ENCODE data around the gene PSMD13. TPM values are rescaled to one million over a fixed set of nuclear protein-coding genes. Genes with fewer than 3 reads are reported as not detected.

Gene PSMD13
- total and polyA plus RNA-seq, 2 of the 13 experiments (the other 11 are each of a cell fraction or from before 2014, with no cell fraction given): 83.0 to 117 TPM

DNA sequence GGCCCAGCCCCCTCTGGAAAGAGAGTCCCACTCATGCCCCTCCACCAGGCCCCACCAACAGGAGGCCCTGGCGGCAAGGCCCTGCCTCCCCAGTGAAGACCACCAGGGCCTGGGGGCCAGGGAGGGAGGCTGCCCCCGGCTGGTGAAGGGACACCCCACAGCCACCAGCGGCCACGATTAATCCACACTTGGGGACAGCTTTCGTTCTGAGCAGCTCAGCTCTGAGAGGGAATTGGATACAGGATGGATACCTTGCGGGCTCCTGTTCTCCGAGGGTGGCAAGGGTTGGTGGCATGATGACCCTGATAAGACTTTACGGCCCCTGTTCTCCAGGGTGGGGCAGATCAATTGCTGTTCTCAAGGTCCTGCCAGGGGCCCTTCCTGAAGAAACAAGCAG, 34.5 kb downstream of the PSMD13 start:
- no TSS peak for BruUV-seq (replicated peaks)
- intact Hi-C loops (cut with micrococcal nuclease; ENCODE audit: unreplicated experiment): no loop called here
- peaks cover 45% of the 10 kb centered on the region for H3K4me1 ChIP-seq (ENCODE audit: insufficient read depth, low read length)
- ChIA-PET CTCF (ENCODE audit: low intra/inter-chr PET ratio, low total read pairs) (no interaction called here), POLR2A (no interaction called here)
- ATAC-seq (no peak), FAIRE-seq (no peak), DNase-seq (ENCODE audit: low spot score) (no peak)
- H3K9ac ChIP-seq (ENCODE audit: insufficient read depth, low read depth, low read length): no peak overlapping the region
- no peaks in the 10 kb centered on the region for H4K20me1 ChIP-seq (ENCODE audit: insufficient read depth, low read length)
- H2AFZ ChIP-seq (ENCODE audit: low read length): no peak overlapping the region
- in situ Hi-C loops (cut with HindIII; ENCODE audit: extremely low pct_ligation_motif_present, low pct_unique_long_range_greater_than_20kb): no loop called here
- H3K9me3 ChIP-seq (ENCODE audit: low read length): no peaks in the 10 kb centered on the region
- no peaks in the 10 kb centered on the region for H3K36me3 ChIP-seq (replicated peaks in 1 of 2; ENCODE audit: control insufficient read depth in 1 of 2, insufficient read depth in 2 of 2, low read length in 2 of 2)
- TF ChIP-seq, protein P1, sequence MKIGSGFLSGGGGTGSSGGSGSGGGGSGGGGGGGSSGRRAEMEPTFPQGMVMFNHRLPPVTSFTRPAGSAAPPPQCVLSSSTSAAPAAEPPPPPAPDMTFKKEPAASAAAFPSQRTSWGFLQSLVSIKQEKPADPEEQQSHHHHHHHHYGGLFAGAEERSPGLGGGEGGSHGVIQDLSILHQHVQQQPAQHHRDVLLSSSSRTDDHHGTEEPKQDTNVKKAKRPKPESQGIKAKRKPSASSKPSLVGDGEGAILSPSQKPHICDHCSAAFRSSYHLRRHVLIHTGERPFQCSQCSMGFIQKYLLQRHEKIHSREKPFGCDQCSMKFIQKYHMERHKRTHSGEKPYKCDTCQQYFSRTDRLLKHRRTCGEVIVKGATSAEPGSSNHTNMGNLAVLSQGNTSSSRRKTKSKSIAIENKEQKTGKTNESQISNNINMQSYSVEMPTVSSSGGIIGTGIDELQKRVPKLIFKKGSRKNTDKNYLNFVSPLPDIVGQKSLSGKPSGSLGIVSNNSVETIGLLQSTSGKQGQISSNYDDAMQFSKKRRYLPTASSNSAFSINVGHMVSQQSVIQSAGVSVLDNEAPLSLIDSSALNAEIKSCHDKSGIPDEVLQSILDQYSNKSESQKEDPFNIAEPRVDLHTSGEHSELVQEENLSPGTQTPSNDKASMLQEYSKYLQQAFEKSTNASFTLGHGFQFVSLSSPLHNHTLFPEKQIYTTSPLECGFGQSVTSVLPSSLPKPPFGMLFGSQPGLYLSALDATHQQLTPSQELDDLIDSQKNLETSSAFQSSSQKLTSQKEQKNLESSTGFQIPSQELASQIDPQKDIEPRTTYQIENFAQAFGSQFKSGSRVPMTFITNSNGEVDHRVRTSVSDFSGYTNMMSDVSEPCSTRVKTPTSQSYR (CRISPR knock-in tag; IDR thresholded peaks at IDR 0.05; ENCODE audit: borderline replicate concordance): no peak
- TF ChIP-seq, protein P2, sequence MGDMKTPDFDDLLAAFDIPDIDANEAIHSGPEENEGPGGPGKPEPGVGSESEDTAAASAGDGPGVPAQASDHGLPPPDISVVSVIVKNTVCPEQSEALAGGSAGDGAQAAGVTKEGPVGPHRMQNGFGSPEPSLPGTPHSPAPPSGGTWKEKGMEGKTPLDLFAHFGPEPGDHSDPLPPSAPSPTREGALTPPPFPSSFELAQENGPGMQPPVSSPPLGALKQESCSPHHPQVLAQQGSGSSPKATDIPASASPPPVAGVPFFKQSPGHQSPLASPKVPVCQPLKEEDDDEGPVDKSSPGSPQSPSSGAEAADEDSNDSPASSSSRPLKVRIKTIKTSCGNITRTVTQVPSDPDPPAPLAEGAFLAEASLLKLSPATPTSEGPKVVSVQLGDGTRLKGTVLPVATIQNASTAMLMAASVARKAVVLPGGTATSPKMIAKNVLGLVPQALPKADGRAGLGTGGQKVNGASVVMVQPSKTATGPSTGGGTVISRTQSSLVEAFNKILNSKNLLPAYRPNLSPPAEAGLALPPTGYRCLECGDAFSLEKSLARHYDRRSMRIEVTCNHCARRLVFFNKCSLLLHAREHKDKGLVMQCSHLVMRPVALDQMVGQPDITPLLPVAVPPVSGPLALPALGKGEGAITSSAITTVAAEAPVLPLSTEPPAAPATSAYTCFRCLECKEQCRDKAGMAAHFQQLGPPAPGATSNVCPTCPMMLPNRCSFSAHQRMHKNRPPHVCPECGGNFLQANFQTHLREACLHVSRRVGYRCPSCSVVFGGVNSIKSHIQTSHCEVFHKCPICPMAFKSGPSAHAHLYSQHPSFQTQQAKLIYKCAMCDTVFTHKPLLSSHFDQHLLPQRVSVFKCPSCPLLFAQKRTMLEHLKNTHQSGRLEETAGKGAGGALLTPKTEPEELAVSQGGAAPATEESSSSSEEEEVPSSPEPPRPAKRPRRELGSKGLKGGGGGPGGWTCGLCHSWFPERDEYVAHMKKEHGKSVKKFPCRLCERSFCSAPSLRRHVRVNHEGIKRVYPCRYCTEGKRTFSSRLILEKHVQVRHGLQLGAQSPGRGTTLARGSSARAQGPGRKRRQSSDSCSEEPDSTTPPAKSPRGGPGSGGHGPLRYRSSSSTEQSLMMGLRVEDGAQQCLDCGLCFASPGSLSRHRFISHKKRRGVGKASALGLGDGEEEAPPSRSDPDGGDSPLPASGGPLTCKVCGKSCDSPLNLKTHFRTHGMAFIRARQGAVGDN (CRISPR knock-in tag; IDR thresholded peaks at IDR 0.05): 0 out of 2 replicates have a peak, but pooled peaks have one; percentile 7
- TF ChIP-seq RARG (CRISPR knock-in tag; IDR thresholded peaks at IDR 0.05; ENCODE audit: low read depth): no peak
- no peak overlapping the region for H3K27ac ChIP-seq (ENCODE audit: extremely low read length, insufficient read depth, low read length)
- H3K4me2 ChIP-seq (ENCODE audit: low read depth, low read length): 0 out of 2 replicates have a peak overlapping the region, but pooled peaks have one; percentile 41
- peaks cover 0 to 29% of the 10 kb centered on the region in 2 experiments; a peak in 3 of 5 replicates for H3K27me3 ChIP-seq (ENCODE audit: control insufficient read depth in 1 of 2, insufficient read depth in 2 of 2, low read length in 2 of 2)
- WGBS (ENCODE audit: low lambda C conversion rate): 0% methylated on average over 1 of the region's 8 CpGs
- H3K4me3 ChIP-seq (replicated peaks in 1 of 3; ENCODE audit: insufficient read depth in 1 of 3, low read depth in 2 of 3, low read length in 3 of 3): no peak overlapping the region
- H3K79me2 ChIP-seq (ENCODE audit: insufficient read depth, low read length): no peaks in the 10 kb centered on the region

Measured in HepG2 (cell line).